ENCODE data around the gene PLLP.

The PLLP gene

DNA sequence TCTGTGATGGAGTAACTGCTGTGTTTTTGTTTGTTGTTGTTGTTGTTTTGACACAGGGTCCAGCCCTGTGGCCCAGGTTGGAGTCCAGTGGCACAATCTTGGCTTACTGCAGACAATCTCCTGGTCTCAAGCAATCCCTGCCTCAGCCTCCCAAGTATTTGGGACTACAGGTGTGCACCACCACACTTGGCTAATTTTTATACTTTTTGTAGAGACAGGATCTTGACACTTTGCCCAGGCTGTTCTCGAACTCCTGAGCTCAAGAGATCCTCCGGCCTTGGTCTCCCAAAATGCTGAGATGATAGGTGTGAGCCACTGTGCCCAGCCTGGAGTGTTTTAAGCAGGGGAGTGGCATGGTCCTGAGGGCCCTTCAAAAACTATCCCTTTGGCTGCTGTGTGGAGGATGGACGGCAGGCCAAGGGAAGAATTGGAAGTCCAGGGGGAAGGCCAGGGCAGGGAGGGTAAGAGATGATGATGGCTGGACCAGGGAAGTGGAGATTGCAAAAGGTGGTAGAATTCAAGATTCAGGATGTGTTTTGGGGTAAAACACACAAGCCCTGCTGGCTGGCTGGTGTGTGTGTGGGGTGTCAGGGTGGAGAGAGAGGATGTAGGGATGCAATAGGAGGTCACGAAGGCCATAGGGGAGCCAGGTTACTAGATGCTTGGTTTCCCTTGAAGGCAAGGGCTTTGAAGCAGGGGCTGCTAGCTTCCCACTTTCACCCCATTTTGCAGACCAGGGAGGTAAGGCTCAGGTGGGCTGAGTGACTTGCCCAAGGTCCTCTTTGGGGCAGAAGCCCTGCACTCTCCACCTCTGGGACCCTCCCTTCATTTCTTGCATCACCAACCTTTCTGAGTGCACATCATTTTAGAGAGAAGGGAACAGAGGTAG is 18.8 kb upstream of the PLLP start:
- in situ Hi-C loops (cut with HindIII; ENCODE audit: low sequenced_read_pairs) = no loop called here

DNA sequence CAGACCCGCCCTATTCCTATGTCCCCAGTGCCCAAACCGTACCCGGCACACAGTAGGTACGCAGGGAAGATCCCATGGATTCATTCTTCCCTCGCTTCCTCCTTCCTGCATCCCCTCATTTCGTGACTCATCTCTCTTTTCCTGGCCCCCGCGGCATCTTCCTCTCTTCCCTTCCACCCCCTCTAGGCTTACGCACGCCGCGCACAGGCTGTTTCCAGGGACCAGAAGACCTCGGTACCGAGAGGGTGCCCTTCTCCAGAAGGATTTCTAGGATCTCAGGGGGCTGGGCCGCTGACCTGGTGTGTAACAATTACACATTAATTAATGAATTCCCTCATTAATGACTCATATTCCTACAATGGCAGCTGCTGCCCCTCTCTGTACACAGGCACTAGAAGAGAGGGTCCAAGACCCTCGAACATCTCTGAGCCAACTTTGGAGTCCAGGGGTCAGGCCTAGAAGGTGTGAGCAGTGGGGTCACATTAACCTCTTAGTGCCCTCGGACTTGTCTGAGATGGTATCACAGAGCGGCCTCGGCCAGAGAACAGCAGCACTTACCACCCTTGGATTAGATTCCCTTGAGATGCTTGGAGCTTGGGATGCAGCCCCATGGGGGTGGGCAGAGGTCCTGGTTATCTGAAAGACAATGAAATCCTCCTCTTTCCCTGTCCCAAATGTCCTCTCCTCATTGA is 16.8 kb upstream of the PLLP start:
- in situ Hi-C loops (cut with HindIII; ENCODE audit: low sequenced_read_pairs) = no loop called here

DNA sequence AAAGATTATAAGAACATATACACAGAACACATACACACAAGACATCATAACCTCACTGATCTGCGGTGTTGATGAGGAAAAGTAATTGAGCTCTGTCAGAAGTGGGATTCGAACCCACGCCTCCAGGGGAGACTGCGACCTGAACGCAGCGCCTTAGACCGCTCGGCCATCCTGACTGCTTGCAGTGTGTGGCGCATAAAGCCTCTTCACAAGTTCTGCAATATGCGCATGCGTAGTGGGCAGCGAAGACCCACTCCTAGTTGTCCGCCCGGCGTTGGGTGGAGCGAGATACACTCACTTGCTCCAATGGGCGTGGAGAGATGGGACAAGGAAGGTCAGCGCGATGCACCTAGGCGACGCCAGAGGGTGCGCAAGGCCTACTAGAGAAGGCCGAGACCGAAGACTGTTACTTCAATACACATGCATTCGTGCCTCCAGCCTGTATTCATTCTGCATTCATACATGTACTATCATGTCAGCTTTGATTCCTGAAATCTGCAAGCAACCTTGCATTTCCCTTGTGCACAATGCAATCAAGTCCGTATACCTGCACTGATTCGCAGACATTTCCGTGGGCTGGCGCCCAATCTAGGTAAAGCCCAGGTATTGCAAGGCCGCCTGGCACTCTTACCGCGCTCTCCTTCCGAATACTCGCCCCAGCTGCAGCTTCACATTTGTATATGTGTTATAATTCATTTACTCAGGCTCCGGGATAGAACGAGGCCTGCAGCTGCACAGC is 16.1 kb upstream of the PLLP start:
- in situ Hi-C loops (cut with HindIII; ENCODE audit: low sequenced_read_pairs) = no loop called here

DNA sequence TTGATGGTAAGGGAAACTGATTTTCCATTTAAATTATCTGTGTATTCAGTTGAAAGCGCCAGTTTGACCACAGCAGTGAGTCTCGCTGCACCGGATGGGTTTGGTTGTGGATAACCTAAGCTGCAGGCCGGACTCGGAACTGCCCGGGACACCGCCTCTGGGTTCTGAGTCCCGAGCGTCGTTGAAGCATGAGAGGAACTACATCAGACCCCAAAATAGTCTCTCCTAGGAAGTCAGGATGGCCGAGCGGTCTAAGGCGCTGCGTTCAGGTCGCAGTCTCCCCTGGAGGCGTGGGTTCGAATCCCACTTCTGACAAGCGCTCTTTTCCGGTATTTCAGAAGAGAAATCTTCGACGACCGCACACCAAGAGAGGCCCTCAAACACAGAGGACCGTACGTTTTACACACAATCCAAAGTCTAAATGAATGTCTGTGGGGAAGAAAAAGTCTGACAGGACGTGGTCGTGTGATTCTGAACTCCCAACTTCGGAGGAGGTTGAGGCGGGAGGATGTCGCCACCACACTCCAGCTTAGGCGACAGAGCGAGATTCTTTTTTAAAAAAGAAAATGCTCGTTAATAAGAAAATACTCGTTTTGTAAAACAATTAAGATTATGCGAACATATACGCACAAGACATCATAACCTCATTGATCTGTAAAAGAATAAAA is 15.4 kb upstream of the PLLP start:
- in situ Hi-C loops (cut with HindIII; ENCODE audit: low sequenced_read_pairs) = loop anchor here (10.0 kb wide), 1 partner anchor 55 kb away; the partner anchor contains the start of gene ARL2BP

DNA sequence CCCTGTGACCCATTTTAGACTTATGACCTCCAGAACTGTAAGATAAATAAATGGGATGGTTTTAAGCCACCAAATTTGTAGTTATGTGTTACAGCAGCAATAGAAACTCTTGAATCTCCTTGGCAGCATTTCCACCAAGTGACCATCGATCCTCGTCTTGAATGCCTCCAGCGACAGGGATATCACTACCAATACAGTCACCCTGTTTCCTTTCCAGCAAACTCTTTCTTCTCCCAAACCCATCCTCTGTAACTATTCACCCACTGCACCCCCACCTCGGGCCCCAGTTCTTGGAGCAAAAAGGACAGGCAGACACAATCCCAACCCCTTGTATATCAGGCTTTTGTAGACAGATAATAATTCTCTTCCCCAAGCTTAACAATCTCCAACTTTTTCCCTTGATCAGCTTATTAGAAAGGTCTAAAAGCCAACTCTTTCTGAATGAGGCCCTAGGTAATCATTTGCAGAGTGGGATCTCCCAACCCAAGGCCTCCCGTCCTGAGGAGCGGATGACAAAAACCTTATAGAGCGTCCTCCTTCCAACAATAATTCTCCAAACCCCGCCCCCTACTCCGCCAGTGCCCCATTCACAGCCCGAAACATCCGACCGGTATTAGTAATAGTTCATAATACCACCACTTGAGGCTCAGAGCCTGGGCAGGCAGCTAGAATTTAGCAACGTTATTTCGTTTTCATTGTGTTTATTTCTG is 14.7 kb upstream of the PLLP start:
- in situ Hi-C loops (cut with HindIII; ENCODE audit: low sequenced_read_pairs) = loop anchor here (10.0 kb wide), 1 partner anchor 54 kb away; the partner anchor contains the start of gene ARL2BP

DNA sequence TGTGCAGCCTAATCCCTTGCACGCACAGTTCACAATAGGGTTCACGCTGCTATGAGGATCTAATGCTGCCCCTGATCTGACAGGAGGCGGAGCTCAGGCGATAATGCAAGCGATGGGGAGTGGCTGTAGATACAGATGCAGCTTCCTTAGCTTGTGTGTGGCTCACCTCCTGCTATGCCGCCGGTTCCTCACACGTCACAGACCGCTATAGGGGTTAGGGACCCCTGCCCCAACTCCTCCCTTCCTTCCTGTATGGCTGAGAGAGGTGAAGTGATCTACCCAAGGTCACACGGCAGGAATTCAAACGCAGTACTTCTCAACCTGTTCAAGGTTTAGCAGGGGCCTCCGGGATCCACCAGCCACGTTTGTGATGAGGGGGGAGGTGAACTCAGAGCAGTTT is 13.4 kb upstream of the PLLP start:
- in situ Hi-C loops (cut with HindIII; ENCODE audit: low sequenced_read_pairs) = loop anchor here (10.0 kb wide), 1 partner anchor 53 kb away; the partner anchor contains the start of gene ARL2BP

DNA sequence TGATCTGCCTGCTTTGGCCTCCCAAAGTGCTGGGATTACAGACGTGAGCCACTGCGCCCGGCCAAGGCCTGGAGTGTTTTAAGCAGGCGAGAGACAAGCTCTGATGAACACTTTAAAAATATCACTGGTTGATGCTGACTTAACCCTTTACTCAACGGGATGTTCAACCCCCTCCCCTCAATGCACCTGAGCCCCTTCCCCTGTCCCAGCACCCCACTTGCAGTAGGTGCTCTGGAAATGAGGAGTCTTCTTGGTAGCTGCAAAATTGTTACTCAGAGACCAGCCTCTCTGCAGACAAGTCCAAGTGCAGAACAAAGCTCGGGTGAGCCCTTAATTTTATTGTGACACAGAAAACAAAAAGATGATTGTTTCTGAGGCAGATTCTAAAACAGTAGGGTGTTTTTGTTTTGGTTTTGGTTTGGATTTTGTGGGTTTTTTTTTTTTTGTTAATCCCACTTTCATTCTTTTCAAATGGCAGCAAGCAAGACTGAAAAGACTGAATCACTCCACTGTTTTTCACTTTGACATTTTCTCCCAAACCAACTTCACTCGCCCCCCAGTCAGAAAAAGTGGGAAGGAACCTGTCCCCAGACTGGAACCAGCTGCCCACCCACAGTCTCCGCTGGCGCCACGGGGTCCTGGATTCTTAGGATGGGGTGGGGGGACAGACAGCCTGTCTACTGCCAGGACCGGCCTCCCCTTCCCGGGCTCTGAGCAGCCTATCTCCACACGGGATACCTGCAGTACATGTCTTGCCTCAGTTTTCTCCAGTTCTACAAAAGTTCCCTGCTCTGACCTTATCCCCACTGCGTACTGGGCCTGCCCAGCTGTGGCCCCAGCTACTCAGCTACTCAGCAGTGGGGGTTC is 5.2 kb upstream of the PLLP start:
- in situ Hi-C loops (cut with HindIII; ENCODE audit: low sequenced_read_pairs) = loop anchor here (10.0 kb wide), 1 partner anchor 45 kb away; the partner anchor contains the start of gene ARL2BP

DNA sequence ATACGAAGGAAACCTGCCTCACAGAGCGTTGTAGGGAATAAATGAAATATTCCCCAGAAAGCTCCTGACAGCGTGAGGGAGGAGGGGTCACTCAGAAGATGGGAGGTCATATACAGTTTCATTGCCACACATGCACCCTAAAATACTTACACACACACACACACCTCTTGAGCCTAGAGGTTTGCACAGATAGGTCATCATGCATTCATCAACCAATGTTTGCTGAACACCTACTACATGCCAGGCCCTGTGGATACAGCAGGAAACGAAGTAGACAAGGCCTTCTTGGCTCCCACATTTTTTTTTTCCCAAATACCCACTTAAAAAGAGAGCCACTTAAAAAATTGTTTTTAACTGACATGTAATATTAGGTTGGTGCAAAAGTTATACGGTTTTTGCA is 907 bp upstream of the PLLP start:
- in situ Hi-C loops (cut with HindIII; ENCODE audit: low sequenced_read_pairs) = no loop called here

DNA sequence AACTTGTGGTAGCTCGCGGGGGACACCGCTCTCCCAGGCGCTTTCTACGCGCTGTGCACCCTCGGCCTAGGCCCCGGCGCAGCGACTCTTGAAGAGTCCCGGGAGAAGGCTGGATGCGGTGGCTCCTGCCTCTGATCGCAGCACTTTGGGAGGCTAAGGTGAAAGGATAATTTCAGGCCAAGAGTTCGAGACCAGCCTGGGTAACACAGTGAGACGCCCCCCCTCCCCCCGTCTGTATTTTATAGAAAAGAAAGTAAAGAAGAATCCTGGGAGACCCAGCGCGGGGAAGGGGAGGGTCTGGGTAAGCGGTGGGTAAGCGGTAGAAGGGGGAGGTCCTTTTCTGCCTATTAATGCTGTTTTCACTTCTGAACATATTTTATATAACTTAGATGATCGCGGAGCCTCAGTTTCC is 486 bp upstream of the PLLP start:
- in situ Hi-C loops (cut with HindIII; ENCODE audit: low sequenced_read_pairs) = no loop called here

DNA sequence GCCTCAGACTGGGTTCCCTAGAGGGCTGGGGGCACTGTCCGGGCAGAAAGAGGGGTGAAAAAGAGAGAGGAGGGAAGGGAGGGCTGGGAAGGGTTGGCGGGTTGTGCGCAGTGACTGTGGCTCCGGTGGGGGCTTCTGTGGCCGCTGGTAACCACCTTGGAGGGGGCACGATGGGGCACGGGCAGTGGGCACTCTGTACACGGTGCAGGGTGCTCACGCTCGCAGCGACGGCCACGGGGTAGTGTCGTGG is 588 bp downstream of the PLLP start:
- in situ Hi-C loops (cut with HindIII; ENCODE audit: low sequenced_read_pairs) = no loop called here

DNA sequence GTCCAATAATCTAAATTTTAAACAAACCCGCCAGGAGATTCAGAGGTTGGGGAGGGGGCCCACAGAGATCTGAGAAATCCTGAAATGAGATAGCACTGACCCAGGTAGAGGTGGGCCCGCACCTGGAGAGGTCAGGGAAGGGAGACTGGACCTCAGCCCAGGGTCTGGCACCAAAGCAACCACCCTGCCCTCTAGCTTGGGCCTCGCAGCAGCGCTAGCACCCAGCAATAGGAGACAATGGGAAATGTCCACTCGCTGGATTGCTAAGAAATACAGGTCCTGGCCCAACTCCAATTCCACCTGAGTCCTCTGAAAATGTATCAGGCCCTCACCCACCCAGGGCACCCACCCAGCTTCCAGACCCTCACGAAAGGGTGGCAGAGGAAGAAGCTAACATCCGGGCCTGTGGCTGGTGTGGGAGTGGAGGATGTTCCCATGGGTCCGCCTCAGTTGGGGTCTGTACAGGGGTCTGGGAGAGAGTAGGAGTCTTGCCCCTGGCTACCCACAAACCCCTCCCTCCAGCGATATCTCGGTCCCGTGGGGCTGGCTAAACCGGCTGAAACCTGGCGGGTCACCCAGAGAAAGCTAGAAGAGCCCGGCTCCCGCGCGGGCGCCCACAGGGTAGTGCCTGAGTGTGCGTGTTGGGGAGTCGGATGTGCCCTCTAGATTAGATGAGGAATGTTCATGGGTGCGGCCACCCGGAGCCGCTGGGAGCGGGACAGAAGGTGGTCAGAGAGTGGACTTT is 1.1 kb downstream of the PLLP start:
- in situ Hi-C loops (cut with HindIII; ENCODE audit: low sequenced_read_pairs) = no loop called here

DNA sequence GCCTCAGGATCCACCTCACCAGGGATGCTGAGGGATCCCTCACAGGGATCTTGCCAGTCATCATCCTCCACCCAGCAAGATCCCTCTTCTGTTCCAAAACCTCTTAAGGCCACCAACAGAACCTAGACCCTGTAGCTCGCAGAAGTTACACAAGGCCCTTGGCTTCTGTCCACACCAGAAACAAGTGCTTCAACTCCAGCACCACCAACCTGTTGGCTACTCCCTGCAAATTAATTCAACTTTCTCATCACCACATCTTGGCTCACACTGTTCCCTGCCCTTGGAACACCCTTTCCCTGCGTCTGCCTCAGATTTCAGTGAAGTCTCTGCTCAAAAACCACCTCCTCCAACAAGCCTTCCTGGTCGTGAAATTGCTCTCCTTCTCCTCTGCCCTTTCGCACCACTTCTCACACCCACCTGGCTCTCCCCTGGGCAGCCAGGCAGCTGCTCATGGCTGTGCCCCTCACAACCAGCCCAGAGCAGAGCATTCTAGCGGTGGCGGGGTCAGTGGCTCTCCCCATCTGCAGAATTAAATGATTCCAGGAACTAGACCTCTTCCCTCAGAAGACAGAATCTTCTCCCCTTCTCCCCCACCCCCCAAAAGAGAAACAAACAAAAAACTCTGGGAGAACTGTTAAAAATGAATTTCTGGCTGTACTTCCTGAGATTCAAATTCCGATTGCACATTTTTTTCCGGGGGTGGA is 1.8 kb downstream of the PLLP start:
- in situ Hi-C loops (cut with HindIII; ENCODE audit: low sequenced_read_pairs) = no loop called here

DNA sequence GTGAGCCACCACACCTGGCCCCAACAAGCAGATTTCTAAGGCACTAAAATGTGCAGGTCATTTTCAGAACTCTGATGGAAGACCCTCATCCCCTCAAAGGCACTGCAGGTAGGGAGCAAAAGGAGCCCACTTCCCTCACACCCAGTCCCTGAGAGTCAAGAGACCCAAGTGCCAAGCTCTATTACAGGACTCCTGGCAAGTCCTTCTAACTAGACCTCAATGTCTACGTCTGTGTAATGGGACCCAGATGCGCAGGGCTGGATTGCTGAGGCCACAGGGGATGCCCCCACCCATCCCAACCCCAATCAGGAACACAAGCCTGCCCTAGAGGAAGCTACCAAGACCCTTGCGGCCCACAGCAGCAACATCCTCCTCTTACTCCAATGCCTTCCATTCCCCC is 2.7 kb downstream of the PLLP start:
- in situ Hi-C loops (cut with HindIII; ENCODE audit: low sequenced_read_pairs) = no loop called here

DNA sequence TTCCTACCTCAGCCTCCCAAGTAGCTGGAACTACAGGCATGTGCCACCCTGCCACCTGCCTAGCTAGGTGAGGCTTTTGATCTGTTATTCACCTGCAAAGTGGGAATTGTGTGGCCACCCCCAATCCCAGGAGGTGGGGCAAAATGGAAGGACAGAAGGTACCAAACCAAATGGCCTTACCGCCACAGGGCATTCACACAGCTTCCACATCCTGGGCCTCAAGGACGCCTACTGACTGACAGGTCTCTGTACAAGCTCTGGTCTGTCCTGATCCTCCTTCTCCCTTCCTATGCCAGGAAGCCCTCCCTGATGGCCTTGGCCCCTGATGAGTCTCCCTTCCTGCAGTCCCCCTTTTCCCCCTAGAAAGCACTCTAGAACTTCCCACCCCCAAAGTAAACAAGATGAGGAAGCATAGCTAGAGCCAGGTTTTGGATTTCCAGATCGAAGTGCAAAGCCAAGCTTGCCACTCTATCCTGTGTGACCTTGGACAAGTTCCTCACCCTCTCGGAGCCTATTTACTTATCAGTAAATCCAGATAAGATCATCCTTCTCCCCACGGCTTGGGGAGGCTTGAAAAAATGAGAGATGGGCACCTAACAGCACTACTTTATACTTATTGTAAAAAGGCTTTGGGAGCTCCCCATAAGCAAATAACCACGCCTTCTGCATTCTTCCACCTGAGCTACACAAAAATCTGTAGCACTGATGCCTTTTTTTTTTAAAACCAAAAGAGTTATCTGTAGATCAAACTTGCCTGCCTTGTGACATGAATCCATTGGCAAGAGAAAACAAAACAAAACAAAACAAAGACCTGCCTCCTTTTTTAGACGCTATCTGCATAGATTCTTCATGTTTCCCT is 4.5 kb downstream of the PLLP start:
- in situ Hi-C loops (cut with HindIII; ENCODE audit: low sequenced_read_pairs) = no loop called here

DNA sequence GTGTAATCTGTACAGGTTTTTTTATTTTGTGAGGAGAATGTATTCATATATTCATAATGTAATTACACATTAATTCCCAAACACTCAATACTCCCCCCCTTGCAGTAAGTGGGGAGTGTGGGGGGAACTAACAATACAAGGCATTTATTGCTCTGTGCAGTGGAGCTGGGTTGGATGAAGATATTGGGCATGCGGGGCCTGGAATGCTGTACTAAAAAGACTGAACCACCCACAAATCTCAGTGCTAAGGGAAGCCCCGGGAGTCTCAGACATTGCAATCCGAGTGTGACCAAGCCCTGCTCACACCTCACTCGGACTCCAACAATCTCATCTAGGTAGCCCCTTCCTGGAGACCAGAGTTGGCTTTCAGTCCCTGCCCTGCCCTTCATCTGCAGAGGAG is 6.0 kb downstream of the PLLP start:
- in situ Hi-C loops (cut with HindIII; ENCODE audit: low sequenced_read_pairs) = no loop called here

DNA sequence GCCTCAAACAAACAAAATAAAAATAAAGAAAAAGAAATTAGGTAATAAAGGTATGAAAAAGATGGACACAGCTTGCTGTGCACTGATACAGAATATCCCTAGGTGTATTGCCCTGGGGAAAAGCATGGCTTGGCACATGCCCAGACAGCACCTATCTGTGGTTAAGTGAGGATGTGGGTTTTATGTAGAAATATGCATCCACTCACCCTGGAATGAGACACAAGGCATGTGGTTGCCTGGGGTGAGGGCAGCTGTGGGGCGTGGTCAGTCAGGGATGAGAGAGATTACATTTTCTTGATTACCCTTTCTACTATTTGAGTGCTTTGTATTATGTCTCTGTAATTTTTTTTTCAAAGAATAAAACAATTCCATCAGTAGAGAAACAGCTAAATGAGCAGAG is 6.9 kb downstream of the PLLP start:
- in situ Hi-C loops (cut with HindIII; ENCODE audit: low sequenced_read_pairs) = no loop called here

DNA sequence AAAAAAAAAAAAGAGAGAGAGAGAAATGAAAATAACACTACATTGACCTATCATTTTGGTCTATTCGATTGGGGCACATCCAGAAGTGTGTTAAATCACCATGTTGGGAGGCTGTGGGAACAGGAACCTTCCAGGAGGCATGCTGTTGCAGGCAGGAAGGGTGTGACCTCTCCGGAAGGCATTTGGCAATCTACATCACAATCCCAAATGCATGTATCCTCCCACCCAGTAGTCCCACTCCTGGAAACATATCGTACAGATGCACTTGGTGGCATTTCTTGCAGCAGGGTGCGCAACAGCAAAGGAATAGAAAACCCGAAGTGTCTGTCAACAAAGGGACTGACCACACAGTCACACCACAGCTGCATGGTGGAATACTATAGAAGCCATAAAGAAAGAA is 7.9 kb downstream of the PLLP start:
- in situ Hi-C loops (cut with HindIII; ENCODE audit: low sequenced_read_pairs) = no loop called here

Data from endothelial cell of hepatic sinusoid (primary cell).